Activated B cell treated with CpG ODN at 0.5 μM for 24 hours (primary cell): ENCODE measurements around the gene OSBPL10. TPM values are rescaled to one million over a fixed set of nuclear protein-coding genes. Genes with fewer than 3 reads are reported as not detected.

ENCODE experiments used
- ATAC-seq: fragments of 200-7000 bp; cut with Tn5 transposase; one replicate; pipeline ENCODE4 v1.10.0; 2021; ENCODE audit warnings: low read depth, mild to moderate bottlenecking, moderate library complexity
- CTCF ChIA-PET: fragments of 350-600 bp; sonication (Branson Sonifier 250); formaldehyde crosslinking; loops from one replicate; lab custom pipeline; 2021; ENCODE audit warnings: antibody characterized with exemption; lab: Charles Lee
- POLR2A ChIA-PET: fragments of 350-600 bp; sonication (Branson Sonifier 250); formaldehyde crosslinking; loops from one replicate; lab custom pipeline; 2021; ENCODE audit warnings: antibody characterized with exemption; lab: Charles Lee
- DNase-seq: peaks from one replicate; pipeline ENCODE4 v3.0.0; 2022
- H3K27ac Mint-ChIP-seq: one replicate; pipeline ENCODE4 v1.8.0; 2020; ENCODE audit warnings: mixed read lengths
- H3K27me3 Mint-ChIP-seq: one replicate; pipeline ENCODE4 v1.8.0; 2021; ENCODE audit warnings: mixed read lengths
- H3K36me3 Mint-ChIP-seq: one replicate; pipeline ENCODE4 v1.8.0; 2021; ENCODE audit warnings: low read depth, mixed read lengths
- H3K4me1 Mint-ChIP-seq: one replicate; pipeline ENCODE4 v1.8.0; 2021; ENCODE audit warnings: mixed read lengths
- H3K4me3 Mint-ChIP-seq: one replicate; pipeline ENCODE4 v1.8.0; 2020; ENCODE audit warnings: mild to moderate bottlenecking, mixed read lengths
- H3K9me3 Mint-ChIP-seq: one replicate; pipeline ENCODE4 v1.8.0; 2020; ENCODE audit warnings: mixed read lengths
- intact Hi-C: fragments of 100-400 bp; cut with micrococcal nuclease; formaldehyde crosslinking; loops from one replicate; pipeline ENCODE4 v1.15.1; 2024
- total RNA-seq: library from RNA; stranded (reverse); gene quantifications from 2 replicates; pipeline ENCODE4 v1.2.3, GENCODE V29; 2022
- TF ChIP-seq, protein P1 (sequence below): fragments of 200-600 bp; IDR thresholded peaks from one replicate; pipeline ENCODE4 v1.8.0; 2022; ENCODE audit warnings: antibody characterized with exemption, mild to moderate bottlenecking

Gene OSBPL10
- total RNA-seq, 1 donor from 2014 or later, result 137 TPM

- Mint-ChIP-seq H3K4me3 (no peak overlapping the region), H3K4me1 (peaks cover 70% of the 10 kb centered on the region), H3K9me3 (peaks cover 11% of the 10 kb centered on the region), H3K27me3 (no peaks in the 10 kb centered on the region), H3K27ac (no peak overlapping the region), H3K36me3 (peaks cover 66% of the 10 kb centered on the region)
- intact Hi-C loops, result no loop called here
- ChIA-PET CTCF (interaction anchor here (0.6 kb wide), 1 partner anchor 435 kb away, joined by 3 read pairs; no protein-coding TSS in a partner anchor), POLR2A (no interaction called here)
- DNase-seq (no peak), ATAC-seq (no peak)
- TF ChIP-seq, protein P1, sequence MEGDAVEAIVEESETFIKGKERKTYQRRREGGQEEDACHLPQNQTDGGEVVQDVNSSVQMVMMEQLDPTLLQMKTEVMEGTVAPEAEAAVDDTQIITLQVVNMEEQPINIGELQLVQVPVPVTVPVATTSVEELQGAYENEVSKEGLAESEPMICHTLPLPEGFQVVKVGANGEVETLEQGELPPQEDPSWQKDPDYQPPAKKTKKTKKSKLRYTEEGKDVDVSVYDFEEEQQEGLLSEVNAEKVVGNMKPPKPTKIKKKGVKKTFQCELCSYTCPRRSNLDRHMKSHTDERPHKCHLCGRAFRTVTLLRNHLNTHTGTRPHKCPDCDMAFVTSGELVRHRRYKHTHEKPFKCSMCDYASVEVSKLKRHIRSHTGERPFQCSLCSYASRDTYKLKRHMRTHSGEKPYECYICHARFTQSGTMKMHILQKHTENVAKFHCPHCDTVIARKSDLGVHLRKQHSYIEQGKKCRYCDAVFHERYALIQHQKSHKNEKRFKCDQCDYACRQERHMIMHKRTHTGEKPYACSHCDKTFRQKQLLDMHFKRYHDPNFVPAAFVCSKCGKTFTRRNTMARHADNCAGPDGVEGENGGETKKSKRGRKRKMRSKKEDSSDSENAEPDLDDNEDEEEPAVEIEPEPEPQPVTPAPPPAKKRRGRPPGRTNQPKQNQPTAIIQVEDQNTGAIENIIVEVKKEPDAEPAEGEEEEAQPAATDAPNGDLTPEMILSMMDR, result no peak
Measured at GRCh38 chr3:31776016-31776415, 205.0 kb downstream of the OSBPL10 start.

GRCh38 chr3:31775383-31775782, 205.7 kb downstream of the OSBPL10 start:
- intact Hi-C loops, result no loop called here
- H3K9me3 Mint-ChIP-seq, result peaks cover 9% of the 10 kb centered on the region
- no peak for DNase-seq
- no peaks in the 10 kb centered on the region for H3K27me3 Mint-ChIP-seq
- H3K27ac Mint-ChIP-seq, result no peak overlapping the region
- H3K4me3 Mint-ChIP-seq, result no peak overlapping the region
- peaks cover 62% of the 10 kb centered on the region for H3K36me3 Mint-ChIP-seq
- ATAC-seq, result no peak
- peaks cover 65% of the 10 kb centered on the region for H3K4me1 Mint-ChIP-seq
- TF ChIP-seq, protein P1, result no peak
- ChIA-PET CTCF (no interaction called here), POLR2A (no interaction called here)

- Mint-ChIP-seq H3K36me3 (peaks cover 49% of the 10 kb centered on the region), H3K4me3 (no peak overlapping the region), H3K27ac (peak overlapping the region; percentile 24), H3K9me3 (no peaks in the 10 kb centered on the region), H3K4me1 (peaks cover 59% of the 10 kb centered on the region), H3K27me3 (no peaks in the 10 kb centered on the region)
- TF ChIP-seq, protein P1, result no peak
- intact Hi-C loops, result no loop called here
- POLR2A ChIA-PET, result no interaction called here
- DNase-seq, result no peak
- ATAC-seq, result no peak
- CTCF ChIA-PET, result no interaction called here
Measured at GRCh38 chr3:31772758-31773473, 208.1 kb downstream of the OSBPL10 start.

- DNase-seq (no peak), ATAC-seq (no peak)
- peaks cover 59% of the 10 kb centered on the region for H3K4me1 Mint-ChIP-seq
- H3K27ac Mint-ChIP-seq, result peak overlapping the region; percentile 24
- ChIA-PET POLR2A (no interaction called here), CTCF (interaction anchor here (1.0 kb wide), 1 partner anchor 246 kb away, joined by 4 read pairs; no protein-coding TSS in a partner anchor)
- no peaks in the 10 kb centered on the region for H3K27me3 Mint-ChIP-seq
- TF ChIP-seq, protein P1, result no peak
- H3K9me3 Mint-ChIP-seq, result no peaks in the 10 kb centered on the region
- peaks cover 49% of the 10 kb centered on the region for H3K36me3 Mint-ChIP-seq
- intact Hi-C loops, result no loop called here
- no peak overlapping the region for H3K4me3 Mint-ChIP-seq
Measured at GRCh38 chr3:31772272-31772671, 208.8 kb downstream of the OSBPL10 start.

DNA sequence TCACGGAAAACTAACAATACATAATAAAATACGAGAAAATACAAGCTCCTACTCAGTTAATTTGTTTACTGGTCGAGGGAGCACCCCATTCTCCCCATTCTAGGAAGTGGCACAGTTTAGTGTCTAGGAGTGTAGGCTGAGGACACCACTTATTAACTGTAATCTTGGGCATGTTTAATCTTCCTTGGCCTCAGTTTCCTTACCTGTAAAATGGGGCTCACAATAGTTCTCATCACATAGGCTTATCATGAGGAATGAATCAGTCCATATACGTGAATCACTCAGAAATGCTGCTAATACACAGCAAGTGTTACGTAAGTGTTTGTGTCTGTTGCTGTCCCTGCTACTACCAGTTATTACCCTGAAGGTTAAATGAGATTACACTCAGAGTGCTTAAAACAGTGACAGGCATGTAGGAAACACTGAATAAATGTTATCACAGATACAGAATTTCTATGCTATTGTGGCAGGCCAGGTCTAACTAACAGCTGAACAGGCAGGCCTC, 210.2 kb downstream of the OSBPL10 start:
- ATAC-seq (no peak), DNase-seq (no peak)
- POLR2A ChIA-PET, result no interaction called here
- no peaks in the 10 kb centered on the region for H3K9me3 Mint-ChIP-seq
- intact Hi-C loops, result no loop called here
- H3K36me3 Mint-ChIP-seq, result peaks cover 51% of the 10 kb centered on the region
- H3K27ac Mint-ChIP-seq, result no peak overlapping the region
- no peak overlapping the region for H3K4me3 Mint-ChIP-seq
- H3K27me3 Mint-ChIP-seq, result no peaks in the 10 kb centered on the region
- H3K4me1 Mint-ChIP-seq, result peaks cover 62% of the 10 kb centered on the region
- CTCF ChIA-PET, result interaction anchor here (0.6 to 1.0 kb wide), 2 partner anchors 160 to 248 kb away, joined by 4 read pairs; no protein-coding TSS in a partner anchor
- TF ChIP-seq, protein P1, result no peak
